Muscle of arm (tissue), 12 donors: ENCODE data around the gene ROR1. TPM values are rescaled to one million over a fixed set of nuclear protein-coding genes. Genes with fewer than 3 reads are reported as not detected.
A peak's percentile ranks its signal among the peaks of the same experiment; 100 is the strongest.
"Not testable (repeated sequence)": the region's sequence is repeated elsewhere in the genome, so short reads cannot be mapped to it uniquely, and the experiment has no call there.

Experiments
- DNase-seq: peaks from one replicate; pipeline ENCODE4 v3.0.0-alpha.2; 2013
- polyA plus RNA-seq, 12 donors: library from polyadenylated mRNA; unstranded; fragments of 120-200 nt; gene quantifications; one replicate each; pipeline ENCODE4 v1.2.1, GENCODE V29; 2013; ENCODE audit not compliant: insufficient read length in 12 of 12

The ROR1 gene
- polyA plus RNA-seq, 12 donors: 9.0 to 21.4 (median 11.9) TPM; not detected in 1

GRCh38 chr1:64093941-64094340 is 320.1 kb downstream of the ROR1 start:
- DNase-seq: no peak

- DNase-seq: no peak
Observed at GRCh38 chr1:64095832-64096231, 322.0 kb downstream of the ROR1 start.

GRCh38 chr1:64097859-64098258 is 324.0 kb downstream of the ROR1 start:
- no peak for DNase-seq

GRCh38 chr1:64098436-64098835 is 324.6 kb downstream of the ROR1 start:
- no peak for DNase-seq

- peak; percentile 25 for DNase-seq
Observed at GRCh38 chr1:64098846-64099582, 325.2 kb downstream of the ROR1 start.

GRCh38 chr1:64100791-64101190 is 327.0 kb downstream of the ROR1 start:
- DNase-seq: no peak

- not testable (repeated sequence) for DNase-seq
Observed at GRCh38 chr1:64104585-64104984, 330.8 kb downstream of the ROR1 start.

GRCh38 chr1:64107118-64107519 is 333.3 kb downstream of the ROR1 start:
- DNase-seq: no peak

GRCh38 chr1:64107632-64108031 is 333.8 kb downstream of the ROR1 start:
- DNase-seq: no peak

- DNase-seq: no peak
Observed at GRCh38 chr1:64110924-64111777, 337.3 kb downstream of the ROR1 start.

- DNase-seq: no peak
Observed at GRCh38 chr1:64111787-64112186, 338.0 kb downstream of the ROR1 start.

- no peak for DNase-seq
Observed at GRCh38 chr1:64112281-64112680, 338.5 kb downstream of the ROR1 start.

- DNase-seq: no peak
Observed at GRCh38 chr1:64114012-64114525, 340.3 kb downstream of the ROR1 start.

- DNase-seq: no peak
Observed at GRCh38 chr1:64116537-64116936, 342.7 kb downstream of the ROR1 start.

- no peak for DNase-seq
Observed at GRCh38 chr1:64117492-64117891, 343.7 kb downstream of the ROR1 start.

- no peak for DNase-seq
Observed at GRCh38 chr1:64121766-64122385, 348.1 kb downstream of the ROR1 start.

GRCh38 chr1:64122588-64122987 is 348.8 kb downstream of the ROR1 start:
- DNase-seq: no peak

- DNase-seq: no peak
Observed at GRCh38 chr1:64124704-64125440, 351.1 kb downstream of the ROR1 start.

- no peak for DNase-seq
Observed at GRCh38 chr1:64126581-64126980, 352.8 kb downstream of the ROR1 start.

- DNase-seq: no peak
Observed at GRCh38 chr1:64127297-64127696, 353.5 kb downstream of the ROR1 start.

- peak; percentile 66 for DNase-seq
Observed at GRCh38 chr1:64129701-64130100, 355.9 kb downstream of the ROR1 start.

- DNase-seq: no peak
Observed at GRCh38 chr1:64131155-64131554, 357.3 kb downstream of the ROR1 start.
